HG03066 (cell line): ENCODE results near the gene MFN1.

Experiments used
- ATAC-seq: cut with Tn5 transposase; IDR thresholded peaks from one replicate; pipeline ENCODE4 v1.9.1; 2021; ENCODE audit warnings: low read depth; ENCODE audit not compliant: unreplicated experiment

Gene MFN1

GRCh38 chr3:179428876-179429548, 81.5 kb downstream of the MFN1 start:
- no peak for ATAC-seq

- no peak for ATAC-seq
Measured at GRCh38 chr3:179430277-179430870, 82.9 kb downstream of the MFN1 start.

DNA sequence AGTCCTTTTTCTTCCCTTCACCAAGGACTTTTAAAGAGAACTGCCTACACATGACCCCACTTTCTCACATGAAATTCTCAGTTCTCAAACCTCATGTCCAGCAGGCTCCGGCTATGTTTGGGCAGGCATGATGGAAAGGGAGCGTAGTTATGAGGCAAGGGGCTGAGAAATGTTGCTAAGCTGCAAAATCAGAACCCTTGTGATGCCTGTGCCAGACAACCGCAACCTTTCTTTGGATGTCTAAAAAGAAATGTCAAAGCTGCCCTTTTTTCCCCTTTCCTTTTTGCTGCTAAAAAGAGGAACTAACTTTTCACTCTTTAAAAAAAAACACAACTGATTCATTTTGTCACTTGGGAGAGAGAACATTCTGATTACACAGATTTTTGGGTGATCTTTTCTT, 84.5 kb downstream of the MFN1 start:
- peak; percentile 60 for ATAC-seq

- no peak for ATAC-seq
Measured at GRCh38 chr3:179432451-179432850, 84.9 kb downstream of the MFN1 start.

- no peak for ATAC-seq
Measured at GRCh38 chr3:179436517-179436916, 89.0 kb downstream of the MFN1 start.

GRCh38 chr3:179438841-179439240, 91.3 kb downstream of the MFN1 start:
- peak; percentile 80 for ATAC-seq
